GM06990 (cell line): Measurements from ENCODE around the gene YBX3.
"Not testable (repeated sequence)": the region's sequence is repeated elsewhere in the genome, so short reads cannot be mapped to it uniquely, and the experiment has no call there.

Experiments
- DNase-seq: peaks from one replicate; pipeline ENCODE4 v3.0.0-alpha.2; 2011; ENCODE audit not compliant: insufficient read length; ENCODE audit errors: extremely low read depth
- H3K27me3 ChIP-seq: replicated peaks from 2 replicates; pipeline ENCODE4 v1.6.0; 2011; ENCODE audit warnings: low read length; ENCODE audit not compliant: control insufficient read depth, insufficient read depth
- H3K36me3 ChIP-seq: 2 replicates; pipeline ENCODE4 v1.5.1; 2011; ENCODE audit warnings: low read length; ENCODE audit not compliant: control insufficient read depth, insufficient read depth
- H3K4me3 ChIP-seq: replicated peaks from 2 replicates; pipeline ENCODE4 v1.5.1; 2011; ENCODE audit warnings: low read depth, mild to moderate bottlenecking, control low read depth, low read length
- TF ChIP-seq, protein P1 (sequence below): IDR thresholded peaks from 2 replicates; pipeline ENCODE4 v1.5.1; 2011; ENCODE audit warnings: low read length, control low read depth, mild to moderate bottlenecking, inconsistent platforms; ENCODE audit not compliant: insufficient read depth, poor library complexity, severe bottlenecking

The YBX3 gene

DNA sequence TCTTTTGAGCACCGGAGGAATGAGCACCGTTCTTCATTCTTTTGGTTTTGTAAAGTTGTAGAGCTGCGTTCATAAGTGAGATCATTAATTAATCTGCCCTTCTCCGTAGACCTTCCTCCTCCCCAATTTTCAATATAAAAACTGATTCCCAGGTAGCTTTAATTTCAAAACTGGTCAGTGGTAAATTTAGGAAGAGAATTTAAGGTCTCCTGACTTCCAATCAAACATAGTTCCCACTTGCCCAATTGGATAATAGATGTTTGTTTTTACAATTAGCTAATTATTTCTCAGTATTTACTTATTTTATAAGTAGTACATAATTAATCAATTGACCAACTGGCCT, 27.2 kb upstream of the YBX3 start:
- TF ChIP-seq, protein P1, sequence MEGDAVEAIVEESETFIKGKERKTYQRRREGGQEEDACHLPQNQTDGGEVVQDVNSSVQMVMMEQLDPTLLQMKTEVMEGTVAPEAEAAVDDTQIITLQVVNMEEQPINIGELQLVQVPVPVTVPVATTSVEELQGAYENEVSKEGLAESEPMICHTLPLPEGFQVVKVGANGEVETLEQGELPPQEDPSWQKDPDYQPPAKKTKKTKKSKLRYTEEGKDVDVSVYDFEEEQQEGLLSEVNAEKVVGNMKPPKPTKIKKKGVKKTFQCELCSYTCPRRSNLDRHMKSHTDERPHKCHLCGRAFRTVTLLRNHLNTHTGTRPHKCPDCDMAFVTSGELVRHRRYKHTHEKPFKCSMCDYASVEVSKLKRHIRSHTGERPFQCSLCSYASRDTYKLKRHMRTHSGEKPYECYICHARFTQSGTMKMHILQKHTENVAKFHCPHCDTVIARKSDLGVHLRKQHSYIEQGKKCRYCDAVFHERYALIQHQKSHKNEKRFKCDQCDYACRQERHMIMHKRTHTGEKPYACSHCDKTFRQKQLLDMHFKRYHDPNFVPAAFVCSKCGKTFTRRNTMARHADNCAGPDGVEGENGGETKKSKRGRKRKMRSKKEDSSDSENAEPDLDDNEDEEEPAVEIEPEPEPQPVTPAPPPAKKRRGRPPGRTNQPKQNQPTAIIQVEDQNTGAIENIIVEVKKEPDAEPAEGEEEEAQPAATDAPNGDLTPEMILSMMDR: no peak
- Histone ChIP-seq H3K36me3 (no peaks in the 10 kb centered on the region), H3K27me3 (no peaks in the 10 kb centered on the region), H3K4me3 (no peak overlapping the region)
- no peak for DNase-seq

DNA sequence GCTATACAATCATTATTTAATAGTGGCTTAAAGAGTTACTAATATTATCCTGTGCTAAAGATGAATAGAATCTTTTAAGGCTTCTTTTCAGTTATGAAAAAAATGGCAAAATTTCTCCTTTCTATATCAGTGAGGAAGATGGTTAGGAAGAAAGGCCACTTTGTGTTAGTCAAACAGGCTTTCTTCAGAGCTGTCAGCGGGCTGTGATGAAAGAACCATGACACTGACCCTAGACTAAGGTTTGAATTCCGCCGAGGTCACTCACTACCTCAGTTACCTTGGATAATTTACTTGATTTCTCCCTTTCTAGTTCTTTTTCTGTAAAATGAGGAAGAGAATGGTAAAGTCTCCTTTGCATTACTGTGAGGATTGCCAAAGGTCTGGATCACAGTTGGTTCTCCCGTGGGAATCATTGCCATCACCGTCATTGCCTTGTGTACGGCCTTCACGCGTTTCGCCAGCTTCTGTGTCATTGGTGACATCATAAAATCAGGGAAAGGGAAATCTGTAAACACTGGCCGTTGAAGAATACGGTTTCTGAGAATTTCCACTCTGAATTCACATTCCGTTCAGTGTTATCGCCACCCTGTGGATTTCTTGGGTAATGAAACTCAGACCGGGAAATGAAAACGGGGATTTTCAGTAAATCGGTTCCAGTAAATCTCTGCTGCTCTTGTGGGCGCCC, 26.7 kb upstream of the YBX3 start:
- Histone ChIP-seq H3K4me3 (peak overlapping the region; percentile 55), H3K36me3 (no peaks in the 10 kb centered on the region), H3K27me3 (no peaks in the 10 kb centered on the region)
- DNase-seq: peak; percentile 37
- TF ChIP-seq, protein P1: peak; percentile 92

DNA sequence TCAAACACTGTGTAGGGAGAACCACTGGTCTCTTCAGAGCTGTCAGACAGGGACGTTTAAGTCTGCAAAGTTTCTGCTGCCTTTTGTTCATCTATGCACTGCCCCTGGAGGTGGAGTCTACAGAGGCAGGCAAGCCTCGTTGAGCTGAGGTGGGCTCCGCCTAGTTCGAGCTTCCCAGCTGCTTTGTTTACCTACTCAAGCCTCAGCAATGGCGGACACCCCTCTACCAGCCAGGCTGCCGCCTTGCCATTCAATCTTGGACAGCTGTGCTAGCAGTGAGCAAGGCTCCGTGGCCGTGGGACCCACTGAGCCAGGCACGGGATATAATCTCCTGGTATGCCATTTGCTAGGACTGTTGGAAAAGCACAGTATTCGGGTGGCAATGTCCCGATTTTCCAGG, 24.6 kb upstream of the YBX3 start:
- Histone ChIP-seq H3K4me3 (no peak overlapping the region), H3K27me3 (no peaks in the 10 kb centered on the region), H3K36me3 (no peaks in the 10 kb centered on the region)
- TF ChIP-seq, protein P1: no peak
- no peak for DNase-seq

DNA sequence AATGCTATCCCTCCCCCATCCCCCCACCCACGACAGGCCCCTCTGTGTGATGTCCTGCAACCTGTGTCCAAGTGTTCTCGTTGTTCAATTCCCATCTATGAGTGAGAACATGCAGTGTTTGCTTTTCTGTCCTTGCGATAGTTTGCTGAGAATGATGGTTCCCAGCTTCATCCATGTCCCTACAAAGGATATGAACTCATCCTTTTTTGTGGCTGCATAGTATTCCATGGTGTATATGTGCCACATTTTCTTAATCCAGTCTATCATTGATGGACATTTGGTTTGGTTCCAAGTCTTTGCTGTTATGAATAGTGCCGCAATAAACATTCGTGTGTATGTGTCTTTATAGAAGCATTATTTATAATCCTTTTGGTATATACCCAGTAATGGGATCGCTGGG, 20.3 kb upstream of the YBX3 start:
- not testable (repeated sequence) for H3K4me3 ChIP-seq, H3K36me3 ChIP-seq, DNase-seq, H3K27me3 ChIP-seq

DNA sequence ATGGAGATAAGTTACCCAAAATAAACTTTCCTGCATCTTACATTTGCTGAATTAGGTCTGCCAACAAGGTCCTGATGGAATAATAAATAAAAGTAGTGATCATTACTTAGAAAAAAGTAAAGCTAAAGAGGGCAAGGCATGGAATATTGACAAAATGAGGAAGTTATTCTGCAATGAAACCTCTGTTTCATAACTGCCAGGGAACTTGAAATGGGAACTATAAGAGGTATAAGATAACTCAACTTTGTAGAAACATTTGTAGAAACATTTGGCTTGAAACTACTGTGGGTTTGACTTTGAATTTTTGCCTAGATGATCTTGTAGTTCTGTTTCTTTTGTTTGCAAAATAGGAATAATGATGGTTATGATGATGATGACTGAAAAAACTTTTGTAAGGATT, 18.7 kb upstream of the YBX3 start:
- TF ChIP-seq, protein P1: no peak
- Histone ChIP-seq H3K27me3 (no peaks in the 10 kb centered on the region), H3K36me3 (no peaks in the 10 kb centered on the region), H3K4me3 (no peak overlapping the region)
- DNase-seq: no peak

DNA sequence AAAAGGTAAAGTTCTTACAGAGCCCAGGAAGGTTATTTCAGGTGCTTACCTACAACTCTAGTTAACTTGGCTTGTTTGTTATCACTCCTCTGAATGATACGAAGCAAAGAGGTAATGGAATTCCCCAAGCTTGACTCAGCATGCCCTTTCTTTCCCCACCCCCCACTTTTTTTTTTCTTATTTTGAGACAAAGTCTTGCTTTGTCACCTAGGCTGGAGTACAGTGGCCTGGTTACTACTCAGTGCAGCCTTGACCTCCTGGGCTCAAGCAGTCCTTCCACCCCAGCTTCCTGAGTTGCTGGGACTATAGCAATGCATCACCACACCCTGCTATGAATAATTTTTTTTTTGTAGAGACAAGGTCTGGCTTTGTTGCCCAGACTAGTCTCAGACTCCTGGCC, 17.1 kb upstream of the YBX3 start:
- Histone ChIP-seq H3K27me3 (no peaks in the 10 kb centered on the region), H3K36me3 (no peaks in the 10 kb centered on the region), H3K4me3 (no peak overlapping the region)
- TF ChIP-seq, protein P1: no peak
- no peak for DNase-seq
